Esophagus squamous epithelium (tissue), 5 donors: Measurements from ENCODE around the gene COMT. TPM values are rescaled to one million over a fixed set of nuclear protein-coding genes. Genes with fewer than 3 reads are reported as not detected.

ENCODE experiments used
- DNase-seq: peaks from one replicate; lab custom pipeline; 2025; lab: John Stamatoyannopoulos, UW
- H3K27ac ChIP-seq, 4 donors: fragments of 200-600 bp; sonication (generic); one replicate each; pipeline ENCODE4 v1.5.1; 2016 to 2019; ENCODE audit warnings: mild to moderate bottlenecking in 1 of 4
- H3K27me3 ChIP-seq, 4 donors: fragments of 200-600 bp; sonication (generic); 1 replicate in 3 of 4; 2 replicates in 1 of 4; pipeline versions ENCODE4 v1.5.1 to v1.6.0; 2017 to 2021; ENCODE audit warnings: antibody characterized with exemption in 1 of 4
- H3K36me3 ChIP-seq, 3 donors: fragments of 200-600 bp; sonication (generic); one replicate each; pipeline ENCODE4 v1.5.1; 2016 to 2019
- H3K4me1 ChIP-seq, 3 donors: fragments of 200-600 bp; sonication (generic); one replicate each; pipeline ENCODE4 v1.5.1; 2017 to 2019
- H3K4me3 ChIP-seq, 4 donors: fragments of 200-600 bp; sonication (generic); 1 replicate in 3 of 4; 2 replicates in 1 of 4; pipeline ENCODE4 v1.5.1; 2016 to 2019; ENCODE audit warnings: mild to moderate bottlenecking in 2 of 4, moderate library complexity in 1 of 4
- H3K9me3 ChIP-seq, 3 donors: fragments of 200-600 bp; sonication (generic); one replicate each; pipeline ENCODE4 v1.5.1; 2016 to 2019
- POLR2A ChIP-seq, 4 donors: fragments of 450-650 bp; IDR thresholded peaks; one replicate each; pipeline ENCODE4 v1.6.1; 2017; ENCODE audit warnings: antibody characterized with exemption in 4 of 4, mild to moderate bottlenecking in 4 of 4, moderate library complexity in 3 of 4
- WGBS, 2 donors: methylation state at CpG; one replicate each; pipeline ENCODE4 v1.1.5; 2018; 5-methylcytosine and 5-hydroxymethylcytosine counted together
- intact Hi-C: fragments of 100-400 bp; cut with DNase I; formaldehyde crosslinking; loops from one replicate; pipeline ENCODE4 v1.15.0; 2022
- total RNA-seq, 4 donors: library from RNA; depleted of rRNA; stranded (reverse); fragments of >200 nt; gene quantifications; one replicate each; pipeline ENCODE4 v1.1.0, GENCODE V29; 2016
- TF ChIP-seq, protein P1 (sequence below), 6 experiments: fragments of 450-650 bp in 4 of 6; fragments of 200-600 bp in 2 of 6; sonication (generic) in 2 of 6; IDR thresholded peaks; one replicate each; pipeline ENCODE4 v1.5.1; 2016 to 2019; ENCODE audit warnings: antibody characterized with exemption in 6 of 6, mild to moderate bottlenecking in 4 of 6, moderate library complexity in 4 of 6
- donor health status: DM: yes; HTN: yes; CAD: no.

The COMT gene
- total RNA-seq, 4 donors from 2014 or later = 210 to 422 (median 234) TPM

DNA sequence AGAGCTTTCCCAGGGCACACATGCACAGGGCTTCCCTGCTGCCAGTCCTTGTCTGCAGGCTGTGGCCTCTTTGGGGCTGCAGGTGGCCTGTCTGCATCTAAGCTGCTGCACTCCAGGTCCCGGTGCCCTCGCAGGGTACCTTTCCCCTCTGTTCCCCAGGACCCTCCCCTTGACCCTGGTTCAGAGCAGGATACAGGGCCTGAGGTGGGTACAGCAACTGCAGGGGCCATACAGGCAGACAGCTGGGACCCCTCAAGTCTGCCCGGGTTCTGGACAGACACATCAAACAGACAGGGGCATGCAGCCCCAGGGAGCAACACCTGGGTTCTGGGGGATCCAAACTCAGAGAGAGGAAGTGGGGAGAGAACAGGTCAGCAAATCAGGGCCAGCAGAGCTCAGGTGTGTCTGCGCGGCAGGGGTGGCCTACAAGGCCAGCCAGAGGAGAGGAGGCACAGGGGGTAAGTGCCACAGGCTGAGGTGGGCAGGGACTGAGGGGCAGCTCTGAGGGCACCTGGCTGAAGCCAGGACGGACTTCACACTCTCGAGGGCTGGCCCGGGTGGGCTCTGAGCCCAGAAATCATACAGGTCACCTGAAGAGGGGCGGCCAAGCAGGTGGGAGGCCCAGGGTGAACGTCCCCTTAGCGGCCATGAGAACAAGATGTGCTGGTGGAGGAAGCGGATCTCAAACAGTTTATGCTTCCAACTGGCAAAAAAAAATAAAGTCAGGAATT, 29.9 kb upstream of the COMT start:
- no peak overlapping the region for H3K4me3 ChIP-seq
- peaks cover 14 to 87% (median 15%) of the 10 kb centered on the region in 3 donors for H3K36me3 ChIP-seq
- peaks cover 0 to 9% (median 0%) of the 10 kb centered on the region in 3 donors for H3K4me1 ChIP-seq
- DNase-seq = no peak
- no peaks in the 10 kb centered on the region for H3K9me3 ChIP-seq
- no peak overlapping the region for H3K27ac ChIP-seq
- intact Hi-C loops = loop anchor here (2.0 kb wide), 1 partner anchor 181 kb away; no protein-coding TSS in a partner anchor
- no peaks in the 10 kb centered on the region for H3K27me3 ChIP-seq
- 75 to 88% methylated on average over 8 of the region's 12 CpGs for WGBS, 2 donors
- TF ChIP-seq POLR2A (IDR thresholded peaks at IDR 0.05) = no peak
- TF ChIP-seq, protein P1, sequence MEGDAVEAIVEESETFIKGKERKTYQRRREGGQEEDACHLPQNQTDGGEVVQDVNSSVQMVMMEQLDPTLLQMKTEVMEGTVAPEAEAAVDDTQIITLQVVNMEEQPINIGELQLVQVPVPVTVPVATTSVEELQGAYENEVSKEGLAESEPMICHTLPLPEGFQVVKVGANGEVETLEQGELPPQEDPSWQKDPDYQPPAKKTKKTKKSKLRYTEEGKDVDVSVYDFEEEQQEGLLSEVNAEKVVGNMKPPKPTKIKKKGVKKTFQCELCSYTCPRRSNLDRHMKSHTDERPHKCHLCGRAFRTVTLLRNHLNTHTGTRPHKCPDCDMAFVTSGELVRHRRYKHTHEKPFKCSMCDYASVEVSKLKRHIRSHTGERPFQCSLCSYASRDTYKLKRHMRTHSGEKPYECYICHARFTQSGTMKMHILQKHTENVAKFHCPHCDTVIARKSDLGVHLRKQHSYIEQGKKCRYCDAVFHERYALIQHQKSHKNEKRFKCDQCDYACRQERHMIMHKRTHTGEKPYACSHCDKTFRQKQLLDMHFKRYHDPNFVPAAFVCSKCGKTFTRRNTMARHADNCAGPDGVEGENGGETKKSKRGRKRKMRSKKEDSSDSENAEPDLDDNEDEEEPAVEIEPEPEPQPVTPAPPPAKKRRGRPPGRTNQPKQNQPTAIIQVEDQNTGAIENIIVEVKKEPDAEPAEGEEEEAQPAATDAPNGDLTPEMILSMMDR (IDR thresholded peaks at IDR 0.05) = no peak

DNA sequence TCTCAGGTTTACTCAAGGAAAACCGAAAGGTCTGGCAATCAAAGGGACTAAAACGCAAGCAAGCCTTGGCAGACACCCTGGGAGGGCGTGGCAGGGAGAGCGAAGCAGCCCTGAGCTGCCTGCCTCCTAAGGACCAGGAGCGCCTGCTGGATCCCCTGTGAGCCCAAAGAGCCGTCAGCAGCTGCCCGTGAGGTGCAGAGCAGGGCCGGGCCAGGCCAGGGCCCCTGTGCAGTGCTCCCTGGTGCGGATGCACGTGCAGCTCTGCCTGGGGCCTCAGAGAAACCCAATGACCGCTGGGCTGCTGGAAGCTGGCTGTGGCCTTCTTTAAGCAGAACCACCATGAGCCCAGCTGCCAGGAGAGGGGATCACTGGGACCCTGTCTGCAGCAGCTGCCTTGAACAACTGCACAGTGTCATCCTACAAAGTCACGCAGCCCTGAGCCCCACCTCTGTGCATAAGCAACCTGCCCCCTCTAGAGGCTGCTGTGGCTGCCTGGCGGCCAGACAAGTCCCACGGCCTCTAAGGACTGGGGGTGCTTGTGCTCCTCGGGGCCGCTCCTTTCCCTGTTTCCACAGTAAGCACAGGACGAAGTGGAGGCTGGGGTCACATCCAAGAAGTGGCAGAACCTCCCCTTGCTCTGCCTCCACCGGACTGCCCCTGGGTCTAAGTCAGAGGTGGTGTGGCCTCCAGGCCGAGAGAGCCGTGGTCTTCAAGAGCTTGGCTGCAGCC, 29.1 kb upstream of the COMT start:
- H3K4me1 ChIP-seq = peaks cover 0 to 9% (median 0%) of the 10 kb centered on the region in 3 donors
- no peak for TF ChIP-seq POLR2A (IDR thresholded peaks at IDR 0.05)
- TF ChIP-seq, protein P1 (IDR thresholded peaks at IDR 0.05) = no peak
- intact Hi-C loops = no loop called here
- no peaks in the 10 kb centered on the region for H3K9me3 ChIP-seq
- H3K4me3 ChIP-seq = no peak overlapping the region
- H3K27ac ChIP-seq = no peak overlapping the region
- no peaks in the 10 kb centered on the region for H3K27me3 ChIP-seq
- 41 to 63% methylated on average over 4 to 5 of the region's 20 CpGs for WGBS, 2 donors
- H3K36me3 ChIP-seq = peaks cover 18 to 88% (median 19%) of the 10 kb centered on the region in 3 donors
- DNase-seq = no peak

DNA sequence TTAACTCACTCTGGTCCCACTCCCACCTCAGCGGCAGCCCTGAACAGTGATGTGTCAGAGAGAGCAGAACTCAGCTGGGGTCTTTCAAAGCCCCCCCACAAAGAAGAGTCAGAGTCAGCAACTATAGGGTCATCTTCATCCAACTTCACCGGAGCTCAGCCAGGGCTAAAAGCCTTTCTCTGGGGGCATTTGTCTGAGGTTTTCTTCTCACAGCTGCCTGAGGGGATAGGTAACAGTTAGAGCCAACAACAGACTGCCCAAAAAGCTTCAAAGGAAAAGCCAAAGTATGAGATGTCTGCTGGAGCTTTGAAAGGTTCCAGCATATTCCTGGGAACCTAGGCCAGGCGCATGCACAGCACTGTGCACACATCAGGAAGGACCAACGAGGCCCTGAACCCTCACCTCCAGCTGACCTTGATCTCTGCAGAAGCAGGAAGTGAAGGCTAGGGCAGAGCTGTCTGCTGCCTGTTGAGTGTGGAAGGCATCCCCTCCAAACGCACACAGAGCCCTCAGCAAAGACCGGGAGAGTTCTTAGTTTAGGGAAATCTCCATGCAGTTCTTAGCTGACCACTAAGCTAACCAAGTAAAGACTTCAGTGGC, 28.1 kb upstream of the COMT start:
- intact Hi-C loops = no loop called here
- Histone ChIP-seq H3K4me1 (peaks cover 0 to 9% (median 0%) of the 10 kb centered on the region in 3 donors), H3K36me3 (peaks cover 25 to 88% (median 28%) of the 10 kb centered on the region in 3 donors), H3K27me3 (no peaks in the 10 kb centered on the region), H3K27ac (no peak overlapping the region), H3K9me3 (no peaks in the 10 kb centered on the region), H3K4me3 (no peak overlapping the region)
- no peak for DNase-seq
- WGBS, 2 donors = 81 to 89% methylated on average over 5 to 6 of the region's 6 CpGs
- no peak for TF ChIP-seq POLR2A (IDR thresholded peaks at IDR 0.05)
- TF ChIP-seq, protein P1 (IDR thresholded peaks at IDR 0.05) = no peak

DNA sequence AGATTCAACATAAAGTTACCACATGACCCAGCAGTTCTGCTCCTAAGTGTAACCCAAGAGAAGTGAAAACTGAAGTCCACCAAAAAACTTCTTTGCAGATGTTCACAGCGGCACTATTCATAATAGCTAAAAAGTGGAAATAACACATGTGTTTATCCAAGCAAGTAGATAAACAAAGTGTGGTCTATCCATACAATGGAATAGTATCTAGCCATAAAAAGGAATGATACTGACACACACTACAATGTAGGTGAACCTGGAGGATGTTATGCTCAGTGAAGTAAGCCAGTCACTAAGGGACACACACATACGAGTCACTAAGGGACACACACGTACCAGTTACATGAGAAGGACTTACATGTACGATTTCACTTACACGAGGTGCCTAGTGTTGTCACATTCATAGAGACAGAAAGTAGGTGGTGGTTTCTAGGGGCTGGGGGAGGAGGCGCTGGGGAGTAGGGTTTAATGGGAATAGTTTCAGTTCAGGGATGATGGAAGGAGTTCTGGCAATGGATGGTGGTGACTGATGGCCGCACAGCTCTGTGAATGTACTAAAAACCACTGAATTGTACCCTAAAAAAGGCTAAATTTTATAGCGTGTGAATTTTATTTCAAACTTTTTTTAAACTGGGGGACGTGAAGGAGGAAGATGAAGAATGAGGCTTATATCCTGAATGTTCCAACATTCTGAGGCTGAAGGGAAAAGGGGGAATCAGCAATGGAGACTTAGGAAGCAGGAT, 27.2 kb upstream of the COMT start:
- intact Hi-C loops = no loop called here
- peaks cover 25 to 91% (median 32%) of the 10 kb centered on the region in 3 donors for H3K36me3 ChIP-seq
- no peaks in the 10 kb centered on the region for H3K27me3 ChIP-seq
- H3K9me3 ChIP-seq = no peaks in the 10 kb centered on the region
- TF ChIP-seq, protein P1 (IDR thresholded peaks at IDR 0.05) = no peak
- no peak for TF ChIP-seq POLR2A (IDR thresholded peaks at IDR 0.05)
- no peak overlapping the region for H3K4me3 ChIP-seq
- DNase-seq = no peak
- H3K27ac ChIP-seq = no peak overlapping the region
- peaks cover 0 to 9% (median 0%) of the 10 kb centered on the region in 3 donors for H3K4me1 ChIP-seq
- WGBS, 2 donors = 93 to 96% methylated on average over 9 of the region's 9 CpGs
